HUES48 (cell line): ENCODE results near the gene SMAGP.
"Not testable (repeated sequence)": the region's sequence is repeated elsewhere in the genome, so short reads cannot be mapped to it uniquely, and the experiment has no call there.

Experiments used
- H3K27ac ChIP-seq: one replicate; pipeline ENCODE4 v1.7.0; 2013; ENCODE audit warnings: low read depth, low read length, inconsistent platforms
- H3K27me3 ChIP-seq: 2 replicates; pipeline ENCODE4 v1.6.1; 2013; ENCODE audit warnings: mild to moderate bottlenecking, low read length; ENCODE audit not compliant: control insufficient read depth, insufficient read depth
- H3K36me3 ChIP-seq: 2 replicates; pipeline ENCODE4 v1.6.1; 2013; ENCODE audit warnings: low read length; ENCODE audit not compliant: control insufficient read depth, insufficient read depth
- H3K4me1 ChIP-seq: 2 replicates; pipeline ENCODE4 v1.6.1; 2013; ENCODE audit warnings: mild to moderate bottlenecking, low read length; ENCODE audit not compliant: control insufficient read depth, insufficient read depth
- H3K4me3 ChIP-seq: 2 replicates; pipeline ENCODE4 v1.5.1; 2013; ENCODE audit warnings: mild to moderate bottlenecking, low read depth, low read length
- H3K9ac ChIP-seq: 2 replicates; pipeline ENCODE4 v1.6.1; 2013; ENCODE audit warnings: mild to moderate bottlenecking, low read depth, low read length, moderate library complexity
- H3K9me3 ChIP-seq: 2 replicates; pipeline ENCODE4 v1.6.1; 2013; ENCODE audit warnings: low read length; ENCODE audit not compliant: control insufficient read depth, insufficient read depth

SMAGP gene

GRCh38 chr12:51270067-51270950 is at the start of gene SMAGP:
SMAGP (minus strand) TSS chr12:51270415; CDS start chr12:51269278, 1,137 bp downstream.
- Histone ChIP-seq H3K27ac (peak within 1 kb of the TSS; percentile 55), H3K9ac (peak within 1 kb of the TSS; percentile 65), H3K9me3 (no peaks in the 10 kb centered on the region), H3K4me3 (peak within 1 kb of the TSS; percentile 69), H3K4me1 (peaks cover 3% of the 10 kb centered on the region; the same call in 1 of the 2 replicates), H3K36me3 (no peaks in the 10 kb centered on the region), H3K27me3 (peaks cover 17% of the 10 kb centered on the region)

GRCh38 chr12:51318846-51319599 is 48.8 kb upstream of the SMAGP start:
- Histone ChIP-seq H3K27me3 (no peaks in the 10 kb centered on the region), H3K4me3 (no peak overlapping the region), H3K4me1 (peaks cover 29% of the 10 kb centered on the region), H3K9me3 (no peaks in the 10 kb centered on the region), H3K27ac (peak overlapping the region; percentile 27), H3K36me3 (no peaks in the 10 kb centered on the region), H3K9ac (no peak overlapping the region)

GRCh38 chr12:51318057-51318806 is 48.0 kb upstream of the SMAGP start:
- not testable (repeated sequence) for H3K4me3 ChIP-seq, H3K27me3 ChIP-seq, H3K27ac ChIP-seq, H3K9ac ChIP-seq, H3K9me3 ChIP-seq, H3K36me3 ChIP-seq
- peaks cover 29% of the 10 kb centered on the region for H3K4me1 ChIP-seq

GRCh38 chr12:51311389-51311788 is 41.2 kb upstream of the SMAGP start:
- Histone ChIP-seq H3K9ac (no peak overlapping the region), H3K27ac (no peak overlapping the region), H3K4me1 (no peaks in the 10 kb centered on the region), H3K36me3 (no peaks in the 10 kb centered on the region), H3K9me3 (no peaks in the 10 kb centered on the region), H3K27me3 (no peaks in the 10 kb centered on the region), H3K4me3 (no peak overlapping the region)

- H3K9me3 ChIP-seq = no peaks in the 10 kb centered on the region
- H3K9ac ChIP-seq = no peak overlapping the region
- H3K36me3 ChIP-seq = no peaks in the 10 kb centered on the region
- no peak overlapping the region for H3K27ac ChIP-seq
- H3K4me1 ChIP-seq = no peaks in the 10 kb centered on the region
- no peaks in the 10 kb centered on the region for H3K27me3 ChIP-seq
- no peak overlapping the region for H3K4me3 ChIP-seq
These were observed 37.7 kb upstream of the SMAGP start for GRCh38 chr12:51307655-51308593.

- Histone ChIP-seq H3K4me3 (no peak overlapping the region), H3K27me3 (no peaks in the 10 kb centered on the region), H3K9ac (no peak overlapping the region), H3K9me3 (no peaks in the 10 kb centered on the region), H3K4me1 (no peaks in the 10 kb centered on the region), H3K36me3 (no peaks in the 10 kb centered on the region), H3K27ac (no peak overlapping the region)
These were observed 36.3 kb upstream of the SMAGP start for GRCh38 chr12:51306507-51306906.

- H3K9ac ChIP-seq, H3K4me3 ChIP-seq, H3K27ac ChIP-seq, H3K36me3 ChIP-seq, H3K4me1 ChIP-seq, H3K9me3 ChIP-seq, H3K27me3 ChIP-seq: not testable (repeated sequence)
These were observed 30.6 kb upstream of the SMAGP start for GRCh38 chr12:51300768-51301167.

GRCh38 chr12:51295651-51296050 is 25.4 kb upstream of the SMAGP start:
- Histone ChIP-seq H3K27me3 (no peaks in the 10 kb centered on the region), H3K9me3 (no peaks in the 10 kb centered on the region), H3K36me3 (no peaks in the 10 kb centered on the region), H3K4me3 (no peak overlapping the region), H3K9ac (no peak overlapping the region), H3K27ac (no peak overlapping the region), H3K4me1 (no peaks in the 10 kb centered on the region)

- H3K9ac ChIP-seq, H3K4me3 ChIP-seq, H3K9me3 ChIP-seq, H3K4me1 ChIP-seq, H3K36me3 ChIP-seq, H3K27me3 ChIP-seq, H3K27ac ChIP-seq: not testable (repeated sequence)
These were observed 23.9 kb upstream of the SMAGP start for GRCh38 chr12:51294097-51294496.

- no peaks in the 10 kb centered on the region for H3K27me3 ChIP-seq
- no peak overlapping the region for H3K9ac ChIP-seq
- no peaks in the 10 kb centered on the region for H3K36me3 ChIP-seq
- H3K9me3 ChIP-seq = no peaks in the 10 kb centered on the region
- H3K4me1 ChIP-seq = no peaks in the 10 kb centered on the region
- H3K27ac ChIP-seq = no peak overlapping the region
- no peak overlapping the region for H3K4me3 ChIP-seq
These were observed 23.5 kb upstream of the SMAGP start for GRCh38 chr12:51293696-51294095.
